ENCODE data around the gene MFSD6. TPM values are rescaled to one million over a fixed set of nuclear protein-coding genes. Genes with fewer than 3 reads are reported as not detected.

Gene MFSD6
- polyA plus RNA-seq, 1 donor from 2014 or later = 11.8 TPM

DNA sequence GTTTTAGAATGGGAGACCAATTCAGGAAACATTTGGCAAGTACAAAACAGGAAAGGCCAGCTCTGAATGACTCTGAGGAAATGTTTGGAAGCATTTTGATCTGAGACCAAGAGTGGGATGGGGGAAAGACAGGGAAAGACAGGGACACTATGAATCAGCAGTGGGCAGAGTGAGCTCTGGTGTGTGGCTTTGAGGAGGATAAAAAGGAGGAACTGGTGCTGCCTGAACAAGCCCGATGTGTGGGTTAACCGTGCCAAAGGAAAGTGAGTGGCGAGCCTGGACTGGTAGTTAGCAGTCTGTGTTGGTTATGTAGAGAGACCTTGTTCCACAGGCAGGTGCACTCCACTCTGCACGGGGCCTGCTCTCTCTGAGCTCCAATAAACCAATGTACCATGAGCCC lies 5.3 kb downstream of the MFSD6 start:
- no peak overlapping the region for H3K4me2 ChIP-seq (ENCODE audit: low read length)
- no peak overlapping the region for H3K27ac ChIP-seq (ENCODE audit: low read length)
- no peaks in the 10 kb centered on the region for H4K20me1 ChIP-seq (ENCODE audit: insufficient read depth)
- no peaks in the 10 kb centered on the region for H3F3A ChIP-seq (ENCODE audit: insufficient read depth, low read length, poor library complexity, severe bottlenecking)
- no peak overlapping the region for H3K9ac ChIP-seq (ENCODE audit: low read length)
- no peaks in the 10 kb centered on the region for H3K9me3 ChIP-seq (ENCODE audit: low read length)
- no peak overlapping the region for H2AFZ ChIP-seq (ENCODE audit: low read depth, low read length)
- H3K79me2 ChIP-seq (replicated peaks; ENCODE audit: insufficient read depth, low read length) = peaks cover 17% of the 10 kb centered on the region
- no peaks in the 10 kb centered on the region for H3K9me2 ChIP-seq (ENCODE audit: insufficient read depth, low read length)
- H3K4me3 ChIP-seq (ENCODE audit: low read length) = no peak overlapping the region
- H3K27me3 ChIP-seq (ENCODE audit: insufficient read depth, low read depth, low read length) = peaks cover 7% of the 10 kb centered on the region
- TF ChIP-seq, protein P1, sequence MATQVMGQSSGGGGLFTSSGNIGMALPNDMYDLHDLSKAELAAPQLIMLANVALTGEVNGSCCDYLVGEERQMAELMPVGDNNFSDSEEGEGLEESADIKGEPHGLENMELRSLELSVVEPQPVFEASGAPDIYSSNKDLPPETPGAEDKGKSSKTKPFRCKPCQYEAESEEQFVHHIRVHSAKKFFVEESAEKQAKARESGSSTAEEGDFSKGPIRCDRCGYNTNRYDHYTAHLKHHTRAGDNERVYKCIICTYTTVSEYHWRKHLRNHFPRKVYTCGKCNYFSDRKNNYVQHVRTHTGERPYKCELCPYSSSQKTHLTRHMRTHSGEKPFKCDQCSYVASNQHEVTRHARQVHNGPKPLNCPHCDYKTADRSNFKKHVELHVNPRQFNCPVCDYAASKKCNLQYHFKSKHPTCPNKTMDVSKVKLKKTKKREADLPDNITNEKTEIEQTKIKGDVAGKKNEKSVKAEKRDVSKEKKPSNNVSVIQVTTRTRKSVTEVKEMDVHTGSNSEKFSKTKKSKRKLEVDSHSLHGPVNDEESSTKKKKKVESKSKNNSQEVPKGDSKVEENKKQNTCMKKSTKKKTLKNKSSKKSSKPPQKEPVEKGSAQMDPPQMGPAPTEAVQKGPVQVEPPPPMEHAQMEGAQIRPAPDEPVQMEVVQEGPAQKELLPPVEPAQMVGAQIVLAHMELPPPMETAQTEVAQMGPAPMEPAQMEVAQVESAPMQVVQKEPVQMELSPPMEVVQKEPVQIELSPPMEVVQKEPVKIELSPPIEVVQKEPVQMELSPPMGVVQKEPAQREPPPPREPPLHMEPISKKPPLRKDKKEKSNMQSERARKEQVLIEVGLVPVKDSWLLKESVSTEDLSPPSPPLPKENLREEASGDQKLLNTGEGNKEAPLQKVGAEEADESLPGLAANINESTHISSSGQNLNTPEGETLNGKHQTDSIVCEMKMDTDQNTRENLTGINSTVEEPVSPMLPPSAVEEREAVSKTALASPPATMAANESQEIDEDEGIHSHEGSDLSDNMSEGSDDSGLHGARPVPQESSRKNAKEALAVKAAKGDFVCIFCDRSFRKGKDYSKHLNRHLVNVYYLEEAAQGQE (IDR thresholded peaks at IDR 0.05; ENCODE audit: borderline replicate concordance) = no peak
- TF ChIP-seq EZH2 (IDR thresholded peaks at IDR 0.05; ENCODE audit: borderline replicate concordance, insufficient read depth, low read length, poor library complexity, severe bottlenecking) (no peak), RAD21 (conservative IDR thresholded peaks at IDR 0.05) (no peak), EP300 (conservative IDR thresholded peaks at IDR 0.05; ENCODE audit: poor library complexity, severe bottlenecking) (no peak), SMC3 (conservative IDR thresholded peaks at IDR 0.05; ENCODE audit: poor library complexity) (no peak), MXI1 (conservative IDR thresholded peaks at IDR 0.05; ENCODE audit: poor library complexity, severe bottlenecking) (no peak), POLR2AphosphoS5 (IDR thresholded peaks at IDR 0.05) (no peak), TAF1 (IDR thresholded peaks at IDR 0.05; ENCODE audit: low read depth) (no peak)
- TF ChIP-seq, protein P2, sequence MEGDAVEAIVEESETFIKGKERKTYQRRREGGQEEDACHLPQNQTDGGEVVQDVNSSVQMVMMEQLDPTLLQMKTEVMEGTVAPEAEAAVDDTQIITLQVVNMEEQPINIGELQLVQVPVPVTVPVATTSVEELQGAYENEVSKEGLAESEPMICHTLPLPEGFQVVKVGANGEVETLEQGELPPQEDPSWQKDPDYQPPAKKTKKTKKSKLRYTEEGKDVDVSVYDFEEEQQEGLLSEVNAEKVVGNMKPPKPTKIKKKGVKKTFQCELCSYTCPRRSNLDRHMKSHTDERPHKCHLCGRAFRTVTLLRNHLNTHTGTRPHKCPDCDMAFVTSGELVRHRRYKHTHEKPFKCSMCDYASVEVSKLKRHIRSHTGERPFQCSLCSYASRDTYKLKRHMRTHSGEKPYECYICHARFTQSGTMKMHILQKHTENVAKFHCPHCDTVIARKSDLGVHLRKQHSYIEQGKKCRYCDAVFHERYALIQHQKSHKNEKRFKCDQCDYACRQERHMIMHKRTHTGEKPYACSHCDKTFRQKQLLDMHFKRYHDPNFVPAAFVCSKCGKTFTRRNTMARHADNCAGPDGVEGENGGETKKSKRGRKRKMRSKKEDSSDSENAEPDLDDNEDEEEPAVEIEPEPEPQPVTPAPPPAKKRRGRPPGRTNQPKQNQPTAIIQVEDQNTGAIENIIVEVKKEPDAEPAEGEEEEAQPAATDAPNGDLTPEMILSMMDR (IDR thresholded peaks at IDR 0.05; ENCODE audit: poor library complexity, severe bottlenecking) = no peak
- H3K36me3 ChIP-seq (ENCODE audit: insufficient read depth, low read length) = no peaks in the 10 kb centered on the region

DNA sequence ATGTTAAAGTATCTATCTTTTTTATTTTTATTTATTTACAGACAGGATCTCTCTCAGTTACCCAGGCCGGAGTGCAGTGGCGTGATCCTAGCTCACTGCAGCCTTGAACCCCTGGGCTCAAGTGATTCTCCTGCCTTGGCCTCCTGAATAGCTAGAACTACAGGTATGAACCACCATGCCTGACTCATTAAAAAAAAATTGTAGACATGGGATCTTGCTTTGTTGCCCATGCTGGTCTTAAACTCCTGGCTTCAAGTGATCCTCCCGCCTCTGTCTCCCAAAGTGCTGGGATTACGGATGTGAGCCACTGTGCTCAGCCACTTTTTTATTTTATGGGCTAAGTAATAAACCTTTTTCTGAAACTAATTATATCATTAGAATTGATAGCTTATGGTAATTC lies 7.1 kb downstream of the MFSD6 start:
- Histone ChIP-seq H3K4me3 (ENCODE audit: low read length) (no peak overlapping the region), H3K27me3 (ENCODE audit: insufficient read depth, low read depth, low read length) (peaks cover 3% of the 10 kb centered on the region), H3K36me3 (ENCODE audit: insufficient read depth, low read length) (no peaks in the 10 kb centered on the region), H3K79me2 (replicated peaks; ENCODE audit: insufficient read depth, low read length) (peaks cover 7% of the 10 kb centered on the region), H2AFZ (ENCODE audit: low read depth, low read length) (no peak overlapping the region), H3K4me2 (ENCODE audit: low read length) (no peak overlapping the region), H3K9me3 (ENCODE audit: low read length) (no peaks in the 10 kb centered on the region), H3K9me2 (ENCODE audit: insufficient read depth, low read length) (no peaks in the 10 kb centered on the region), H3F3A (ENCODE audit: insufficient read depth, low read length, poor library complexity, severe bottlenecking) (no peaks in the 10 kb centered on the region), H3K9ac (ENCODE audit: low read length) (no peak overlapping the region), H4K20me1 (ENCODE audit: insufficient read depth) (no peaks in the 10 kb centered on the region), H3K27ac (ENCODE audit: low read length) (no peak overlapping the region)
- TF ChIP-seq EP300 (conservative IDR thresholded peaks at IDR 0.05; ENCODE audit: poor library complexity, severe bottlenecking) = no peak
- no peak for TF ChIP-seq POLR2AphosphoS5 (IDR thresholded peaks at IDR 0.05)
- no peak for TF ChIP-seq MXI1 (conservative IDR thresholded peaks at IDR 0.05; ENCODE audit: poor library complexity, severe bottlenecking)
- TF ChIP-seq, protein P1 (IDR thresholded peaks at IDR 0.05; ENCODE audit: borderline replicate concordance) = no peak
- TF ChIP-seq, protein P2 (IDR thresholded peaks at IDR 0.05; ENCODE audit: poor library complexity, severe bottlenecking) = no peak
- no peak for TF ChIP-seq TAF1 (IDR thresholded peaks at IDR 0.05; ENCODE audit: low read depth)
- TF ChIP-seq RAD21 (conservative IDR thresholded peaks at IDR 0.05) = no peak
- TF ChIP-seq EZH2 (IDR thresholded peaks at IDR 0.05; ENCODE audit: borderline replicate concordance, insufficient read depth, low read length, poor library complexity, severe bottlenecking) = no peak
- no peak for TF ChIP-seq SMC3 (conservative IDR thresholded peaks at IDR 0.05; ENCODE audit: poor library complexity)

Measured in neural cell (in vitro differentiated cells).